Left lung (tissue), 10 donors: ENCODE data around the gene POC1A. TPM values are rescaled to one million over a fixed set of nuclear protein-coding genes. Genes with fewer than 3 reads are reported as not detected.
A peak's percentile ranks its signal among the peaks of the same experiment; 100 is the strongest.

Experiments
- ATAC-seq: fragments of 200-7000 bp; cut with Tn5 transposase; one replicate; pipeline ENCODE4 v1.9.1; 2020; ENCODE audit warnings: moderate library complexity
- DNase-seq, 4 donors: peaks; one replicate each; pipeline ENCODE4 v3.0.0-alpha.2; 2013 to 2020
- H3K27ac ChIP-seq, 2 donors: fragments of 200-600 bp; sonication (generic) in 1 of 2; one replicate each; pipeline versions ENCODE4 v1.5.0 to v1.8.0; 2020 to 2021
- H3K27me3 ChIP-seq, 2 donors: fragments of 200-600 bp; sonication (generic) in 1 of 2; one replicate each; pipeline versions ENCODE4 v1.5.0 to v1.8.0; 2020 to 2021
- H3K36me3 ChIP-seq, 2 donors: fragments of 200-600 bp; sonication (generic) in 1 of 2; one replicate each; pipeline versions ENCODE4 v1.5.0 to v1.8.0; 2020 to 2021
- H3K4me1 ChIP-seq, 2 donors: fragments of 200-600 bp; one replicate each; pipeline ENCODE4 v1.8.0; 2021
- H3K4me3 ChIP-seq, 2 donors: fragments of 200-600 bp; sonication (generic) in 1 of 2; one replicate each; pipeline versions ENCODE4 v1.5.0 to v1.8.0; 2020 to 2021; ENCODE audit warnings: mild to moderate bottlenecking in 1 of 2
- H3K9me3 ChIP-seq, 2 donors: fragments of 200-600 bp; sonication (generic) in 1 of 2; one replicate each; pipeline versions ENCODE4 v1.5.0 to v1.8.0; 2020 to 2021
- CTCF ChIP-seq, 2 donors: fragments of 200-600 bp; sonication (generic) in 1 of 2; IDR thresholded peaks; one replicate each; pipeline versions ENCODE4 v1.5.0 to v1.8.0; 2021; ENCODE audit warnings: antibody characterized with exemption in 2 of 2
- intact Hi-C, 2 donors: fragments of 100-400 bp; cut with DNase I; formaldehyde crosslinking; loops; one replicate each; pipeline versions ENCODE4 v1.11.2 to v1.14.2; 2022
- polyA plus RNA-seq, 6 donors: library from polyadenylated mRNA; unstranded; fragments of 120-200 nt; gene quantifications; one replicate each; pipeline ENCODE4 v1.2.1, GENCODE V29; 2013; ENCODE audit not compliant: insufficient read length in 6 of 6
- total RNA-seq, 2 donors: library from RNA; stranded (reverse); fragmentation: NEBNext Ultra II Directional; extraction: Animal tissue kit (Norgen Biotek cat#: 25700); gene quantifications; one replicate each; pipeline ENCODE4 v1.2.1, GENCODE V29; 2021
- donor health status: DM: no; HTN: yes; CAD: no.
- donor health status: DM: no; HTN: no; CAD: no.

The POC1A gene
- total and polyA plus RNA-seq, 8 donors: 5.3 to 16.5 (median 8.3) TPM

GRCh38 chr3:52121813-52122212 is 32.4 kb downstream of the POC1A start:
- ATAC-seq: no peak
- no peak for TF ChIP-seq CTCF (IDR thresholded peaks at IDR 0.05)
- Histone ChIP-seq H3K9me3 (no peaks in the 10 kb centered on the region), H3K4me3 (no peak overlapping the region), H3K27me3 (no peaks in the 10 kb centered on the region), H3K36me3 (peaks cover 0 to 7% of the 10 kb centered on the region in 2 donors), H3K27ac (peak overlapping the region; percentile 69 to 76), H3K4me1 (peaks cover 16 to 54% of the 10 kb centered on the region in 2 donors)
- intact Hi-C loops: loop anchor here in 1 of 2 donors (5.0 kb wide), 1 partner anchor 120 kb away; no protein-coding TSS in a partner anchor
- DNase-seq: no peak

GRCh38 chr3:52121464-52121805 is 32.8 kb downstream of the POC1A start:
- DNase-seq: peak in 1 of 4 donors; percentile 53

GRCh38 chr3:52120556-52121463 is 33.4 kb downstream of the POC1A start:
- intact Hi-C loops: loop anchor here in 1 of 2 donors (5.0 kb wide), 1 partner anchor 119 kb away; no protein-coding TSS in a partner anchor
- no peak for TF ChIP-seq CTCF (IDR thresholded peaks at IDR 0.05)
- Histone ChIP-seq H3K4me3 (no peak overlapping the region), H3K36me3 (peaks cover 0 to 7% of the 10 kb centered on the region in 2 donors), H3K9me3 (no peaks in the 10 kb centered on the region), H3K27ac (peak overlapping the region; percentile 69 to 76), H3K4me1 (peaks cover 16 to 54% of the 10 kb centered on the region in 2 donors), H3K27me3 (no peaks in the 10 kb centered on the region)
- ATAC-seq (no peak), DNase-seq (no peak)

More at GRCh38 chr3:52121464-52121805, 32.8 kb downstream of the POC1A start:
- H3K4me1 ChIP-seq: peaks cover 16 to 54% of the 10 kb centered on the region in 2 donors
- no peak for TF ChIP-seq CTCF (IDR thresholded peaks at IDR 0.05)
- H3K4me3 ChIP-seq: no peak overlapping the region
- H3K27me3 ChIP-seq: no peaks in the 10 kb centered on the region
- intact Hi-C loops: loop anchor here in 1 of 2 donors (5.0 kb wide), 1 partner anchor 119 kb away; no protein-coding TSS in a partner anchor
- peaks cover 0 to 7% of the 10 kb centered on the region in 2 donors for H3K36me3 ChIP-seq
- H3K9me3 ChIP-seq: no peaks in the 10 kb centered on the region
- peak; percentile 33 for ATAC-seq
- peak overlapping the region; percentile 69 to 76 for H3K27ac ChIP-seq

GRCh38 chr3:52119826-52120225 is 34.4 kb downstream of the POC1A start:
- Histone ChIP-seq H3K9me3 (no peaks in the 10 kb centered on the region), H3K4me1 (peaks cover 16 to 54% of the 10 kb centered on the region in 2 donors), H3K36me3 (peaks cover 0 to 7% of the 10 kb centered on the region in 2 donors), H3K27me3 (no peaks in the 10 kb centered on the region), H3K27ac (peak overlapping the region in 1 of 2 donors; percentile 24), H3K4me3 (no peak overlapping the region)
- intact Hi-C loops: loop anchor here in 1 of 2 donors (5.0 kb wide), 1 partner anchor 118 kb away; no protein-coding TSS in a partner anchor
- ATAC-seq (no peak), DNase-seq (no peak)
- TF ChIP-seq CTCF (IDR thresholded peaks at IDR 0.05): no peak

GRCh38 chr3:52119099-52119498 is 35.1 kb downstream of the POC1A start:
- Histone ChIP-seq H3K9me3 (no peaks in the 10 kb centered on the region), H3K4me1 (peaks cover 16 to 54% of the 10 kb centered on the region in 2 donors), H3K4me3 (no peak overlapping the region), H3K27ac (no peak overlapping the region), H3K36me3 (peaks cover 0 to 4% of the 10 kb centered on the region in 2 donors), H3K27me3 (no peaks in the 10 kb centered on the region)
- no peak for TF ChIP-seq CTCF (IDR thresholded peaks at IDR 0.05)
- DNase-seq (no peak), ATAC-seq (peak; percentile 7)
- intact Hi-C loops: no loop called here
